HepG2 (cell line): Measurements from ENCODE around the gene USP5. TPM values are rescaled to one million over a fixed set of nuclear protein-coding genes. Genes with fewer than 3 reads are reported as not detected.

Source experiments
- ATAC-seq: fragments of 200-7000 bp; cut with Tn5 transposase; 3 replicates; pipeline ENCODE4 v1.9.1; 2020; ENCODE audit warnings: mild to moderate bottlenecking, moderate library complexity
- BruUV-seq: library from RNA; stranded (reverse); fragments of 400-500 nt; replicated peaks from 2 replicates; lab custom pipeline; 2021; lab: Mats Ljungman, UMichigan
- CTCF ChIA-PET: fragments of 300-600 bp; formaldehyde crosslinking; extraction: SDS; loops from one replicate; lab custom pipeline; 2021; ENCODE audit warnings: low total read pairs, inconsistent platforms, low intra/inter-chr PET ratio; lab: Yijun Ruan, JAX
- POLR2A ChIA-PET: fragments of 350-600 bp; sonication (Branson Sonifier 250); formaldehyde crosslinking; loops from one replicate; lab custom pipeline; 2020; ENCODE audit warnings: antibody characterized with exemption, inconsistent platforms; lab: Yijun Ruan, JAX
- DNase-seq: peaks from one replicate; pipeline ENCODE4 v3.0.0-alpha.2; 2015; ENCODE audit warnings: low spot score
- FAIRE-seq: peaks from 3 replicates; lab custom pipeline; 2011; peaks lifted over from hg19 to GRCh38; lab: Jason Lieb, UNC
- H2AFZ ChIP-seq: one replicate; pipeline ENCODE4 v1.6.1; 2011; ENCODE audit warnings: low read length, inconsistent platforms
- H3K27ac ChIP-seq: fragments of 300-600 bp; 3 replicates; pipeline ENCODE4 v1.8.0; 2011; ENCODE audit warnings: mixed run types, mild to moderate bottlenecking, mixed read lengths, low read length, inconsistent platforms; ENCODE audit not compliant: insufficient read depth; ENCODE audit errors: extremely low read length
- H3K27me3 ChIP-seq, 2 experiments: fragments of 200-600 bp in 1 of 2; 2 replicates in 1 of 2; 3 replicates in 1 of 2; pipeline versions ENCODE4 v1.6.0 to v1.8.0; 2011; ENCODE audit warnings: low read length in 2 of 2, mild to moderate bottlenecking in 2 of 2, moderate library complexity in 2 of 2, inconsistent platforms in 1 of 2; ENCODE audit not compliant: insufficient read depth in 2 of 2, control insufficient read depth in 1 of 2
- H3K36me3 ChIP-seq, 2 experiments: fragments of 200-600 bp in 1 of 2; replicated peaks in 1 of 2; 2 replicates in 1 of 2; 3 replicates in 1 of 2; pipeline versions ENCODE4 v1.5.1 to v1.8.0; 2011; ENCODE audit warnings: low read length in 2 of 2, inconsistent platforms in 1 of 2; ENCODE audit not compliant: insufficient read depth in 2 of 2, control insufficient read depth in 1 of 2
- H3K4me1 ChIP-seq: 2 replicates; pipeline ENCODE4 v1.5.1; 2012; ENCODE audit warnings: low read length, inconsistent platforms; ENCODE audit not compliant: insufficient read depth
- H3K4me2 ChIP-seq: 2 replicates; pipeline ENCODE4 v1.6.0; 2011; ENCODE audit warnings: low read depth, low read length, inconsistent platforms
- H3K4me3 ChIP-seq, 3 experiments: fragments of 200-600 bp in 1 of 3; sonication (generic), shearing (Covaris generic) in 1 of 3; replicated peaks in 1 of 3; 2 replicates each; pipeline ENCODE4 v1.5.1; 2011 to 2016; ENCODE audit warnings: low read length in 3 of 3, inconsistent platforms in 2 of 3, low read depth in 2 of 3, mild to moderate bottlenecking in 2 of 3, control low read depth in 1 of 3, mixed read lengths in 1 of 3; ENCODE audit not compliant: insufficient read depth in 1 of 3
- H3K79me2 ChIP-seq: one replicate; pipeline ENCODE4 v1.6.1; 2011; ENCODE audit warnings: low read length, inconsistent platforms; ENCODE audit not compliant: insufficient read depth
- H3K9ac ChIP-seq: 2 replicates; pipeline ENCODE4 v1.6.0; 2011; ENCODE audit warnings: mild to moderate bottlenecking, low read depth, low read length, inconsistent platforms; ENCODE audit not compliant: insufficient read depth
- H3K9me3 ChIP-seq: 2 replicates; pipeline ENCODE4 v1.5.1; 2012; ENCODE audit warnings: mild to moderate bottlenecking, low read length
- H4K20me1 ChIP-seq: 2 replicates; pipeline ENCODE4 v1.6.0; 2011; ENCODE audit warnings: inconsistent platforms, mild to moderate bottlenecking, low read length, moderate library complexity; ENCODE audit not compliant: insufficient read depth
- ASH2L ChIP-seq: fragments of 300-600, 200-600 bp; sonication (generic); IDR thresholded peaks from 2 replicates; pipeline ENCODE4 v1.7.0; 2017; ENCODE audit warnings: low read depth, mild to moderate bottlenecking, moderate library complexity, mixed read lengths, low read length; ENCODE audit not compliant: insufficient read length
- HES4 ChIP-seq: sonication (generic); formaldehyde crosslinking; IDR thresholded peaks from 2 replicates; pipeline ENCODE4 v1.9.0; 2021; ENCODE audit warnings: mild to moderate bottlenecking, missing genetic modification reagents, borderline replicate concordance
- KAT8 ChIP-seq: IDR thresholded peaks from 2 replicates; pipeline ENCODE4 v1.6.1; 2016; ENCODE audit warnings: missing genetic modification reagents, missing compliant biosample characterization
- KLF12 ChIP-seq: sonication (generic); formaldehyde crosslinking; IDR thresholded peaks from 2 replicates; pipeline ENCODE4 v1.4.0; 2020; ENCODE audit warnings: missing genetic modification reagents, borderline replicate concordance
- NKX3-1 ChIP-seq: sonication (generic); formaldehyde crosslinking; IDR thresholded peaks from 2 replicates; pipeline ENCODE4 v1.5.0; 2020; ENCODE audit warnings: missing genetic modification reagents
- NONO ChIP-seq, 2 experiments: fragments of 450-650 bp in 1 of 2; sonication (generic) in 1 of 2; formaldehyde crosslinking in 1 of 2; IDR thresholded peaks in 1 of 2; conservative IDR thresholded peaks in 1 of 2; 2 replicates each; pipeline versions ENCODE4 v1.6.1 to v1.8.0; 2017 to 2022; ENCODE audit warnings: mild to moderate bottlenecking in 1 of 2, missing genetic modification reagents in 1 of 2, moderate library complexity in 1 of 2
- RARA ChIP-seq: IDR thresholded peaks from 2 replicates; pipeline ENCODE4 v1.6.1; 2016; ENCODE audit warnings: missing genetic modification reagents, missing compliant biosample characterization
- SP1 ChIP-seq, 2 experiments: fragments of 450-650 bp in 1 of 2; sonication (generic) in 1 of 2; formaldehyde crosslinking in 1 of 2; IDR thresholded peaks; 2 replicates each; pipeline versions ENCODE4 v1.4.0 to v1.6.1; 2016 to 2020; ENCODE audit warnings: missing genetic modification reagents in 1 of 2
- TBX2 ChIP-seq: sonication (generic); formaldehyde crosslinking; IDR thresholded peaks from 2 replicates; pipeline ENCODE4 v1.5.0; 2020; ENCODE audit warnings: missing genetic modification reagents, mild to moderate bottlenecking, borderline replicate concordance
- TMF1 ChIP-seq: sonication (generic); formaldehyde crosslinking; IDR thresholded peaks from 2 replicates; pipeline ENCODE4 v1.8.1; 2022; ENCODE audit warnings: low read depth, missing genetic modification reagents
- ZNF121 ChIP-seq: sonication (generic); formaldehyde crosslinking; IDR thresholded peaks from 2 replicates; pipeline ENCODE4 v1.5.0; 2020; ENCODE audit warnings: mild to moderate bottlenecking, missing genetic modification reagents
- ZNF282 ChIP-seq: fragments of 450-650 bp; IDR thresholded peaks from 2 replicates; pipeline ENCODE4 v1.6.1; 2018; ENCODE audit not compliant: partially characterized antibody
- ZNF468 ChIP-seq: sonication (generic); formaldehyde crosslinking; IDR thresholded peaks from 2 replicates; pipeline ENCODE4 v1.8.0; 2022; ENCODE audit warnings: mild to moderate bottlenecking, moderate library complexity, missing genetic modification reagents
- WGBS: methylation state at CpG from one replicate; pipeline ENCODE4 v1.1.6; 2017; ENCODE audit warnings: low lambda C conversion rate; 5-methylcytosine and 5-hydroxymethylcytosine counted together
- in situ Hi-C: cut with HindIII; loops from 2 replicates; pipeline ENCODE4 v1.10.0; 2017; ENCODE audit warnings: low pct_unique_long_range_greater_than_20kb; ENCODE audit not compliant: extremely low pct_ligation_motif_present
- intact Hi-C: fragments of 100-400 bp; cut with micrococcal nuclease; formaldehyde crosslinking; loops from one replicate; pipeline ENCODE4 v1.10.0; 2022; ENCODE audit not compliant: unreplicated experiment
- polyA plus RNA-seq, 8 experiments: library from polyadenylated mRNA; depleted of rRNA in 3 of 8; stranded (reverse) in 7 of 8; unstranded in 1 of 8; fragments of >200 nt; fragmentation: Illumina TruSeq in 4 of 8; extraction: Trizol in 4 of 8; gene quantifications; 2 replicates each; pipeline versions ENCODE4 v1.2.1 to v1.2.3, GENCODE V29; 2011 to 2016; ENCODE audit warnings: low read depth in 4 of 8, missing spikeins in 1 of 8, mixed read lengths in 1 of 8; ENCODE audit not compliant: insufficient read depth in 1 of 8
- total RNA-seq, 5 experiments: library from RNA; depleted of rRNA; stranded (reverse); fragments of >200 nt; fragmentation: Illumina TruSeq; extraction: Trizol; gene quantifications; 2 replicates each; pipeline ENCODE4 v1.2.3, GENCODE V29; 2016; ENCODE audit warnings: low read depth in 1 of 5
- TF ChIP-seq, protein P1 (sequence below): sonication (generic); formaldehyde crosslinking; IDR thresholded peaks from 2 replicates; pipeline ENCODE4 v1.4.0; 2020; ENCODE audit warnings: mild to moderate bottlenecking, missing genetic modification reagents
- TF ChIP-seq, protein P2 (sequence below): sonication (generic); formaldehyde crosslinking; IDR thresholded peaks from 2 replicates; pipeline ENCODE4 v1.4.0; 2020; ENCODE audit warnings: missing genetic modification reagents
- TF ChIP-seq, protein P3 (sequence below): sonication (generic); formaldehyde crosslinking; IDR thresholded peaks from 2 replicates; pipeline ENCODE4 v1.4.0; 2020; ENCODE audit warnings: missing genetic modification reagents

Gene USP5
- total and polyA plus RNA-seq, 2 of the 13 experiments (the other 11 are each of a cell fraction or from before 2014, with no cell fraction given), result 39.6 to 56.0 TPM

DNA sequence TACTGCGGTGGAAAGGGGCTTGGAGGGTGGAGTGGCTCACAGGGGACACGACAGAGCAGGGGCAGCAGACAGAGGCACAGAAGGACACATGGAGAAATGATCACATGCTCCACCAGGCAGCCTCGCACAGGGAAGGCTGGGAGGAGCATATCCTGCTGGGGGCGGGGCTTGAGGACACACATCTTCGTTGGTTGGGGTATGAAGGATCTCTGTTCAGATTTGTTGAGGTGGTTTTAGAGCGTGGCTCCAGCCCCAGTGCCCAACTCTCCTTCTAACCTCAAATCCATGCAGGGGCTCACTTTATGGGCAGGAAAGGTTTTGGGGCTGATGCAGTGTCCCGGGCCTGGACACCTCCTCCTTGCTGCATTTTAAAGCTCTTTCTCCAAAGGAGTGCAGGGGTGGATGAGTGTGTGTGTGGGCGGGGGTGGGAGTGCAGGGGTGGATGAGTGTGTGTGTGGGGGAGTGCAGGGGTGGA is 24.5 kb upstream of the USP5 start:
- Histone ChIP-seq H3K4me2 (peak overlapping the region; percentile 65), H3K4me1 (peaks cover 24% of the 10 kb centered on the region), H3K9me3 (no peaks in the 10 kb centered on the region), H2AFZ (no peak overlapping the region), H3K4me3 (peak overlapping the region in 1 of 3 experiments; percentile 11; a peak in 1 of 6 replicates), H3K27me3 (no peaks in the 10 kb centered on the region), H3K79me2 (peaks cover 16% of the 10 kb centered on the region), H3K9ac (0 out of 2 replicates have a peak overlapping the region, but pooled peaks have one; percentile 0), H4K20me1 (no peaks in the 10 kb centered on the region), H3K27ac (no peak overlapping the region), H3K36me3 (peaks cover 9 to 14% of the 10 kb centered on the region in 2 experiments; a peak in 4 of 5 replicates)
- intact Hi-C loops (loop anchor here (10.0 kb wide), 1 partner anchor 213 kb away; no protein-coding TSS in a partner anchor), in situ Hi-C loops (loop anchor here (5.0 kb wide), 1 partner anchor 75 kb away; the partner anchor contains the start of gene MLF2)
- 38% methylated on average over 5 of the region's 8 CpGs for WGBS
- peak; percentile 67 for DNase-seq
- BruUV-seq, result TSS peak; percentile 14
- ChIA-PET CTCF (interaction anchor here (0.8 kb wide), 1 partner anchor 91 kb away, joined by 3 read pairs; no protein-coding TSS in a partner anchor), POLR2A (interaction anchor here (1.5 to 4.7 kb wide), 5 partner anchors 25 to 104 kb away, joined by 3 to 20 read pairs (median 15); partner anchors contain the start of genes CDCA3, COPS7A, MLF2 and PTMS)
- peak; percentile 85 for FAIRE-seq
- peak; percentile 24 for ATAC-seq
- TF ChIP-seq, protein P1, sequence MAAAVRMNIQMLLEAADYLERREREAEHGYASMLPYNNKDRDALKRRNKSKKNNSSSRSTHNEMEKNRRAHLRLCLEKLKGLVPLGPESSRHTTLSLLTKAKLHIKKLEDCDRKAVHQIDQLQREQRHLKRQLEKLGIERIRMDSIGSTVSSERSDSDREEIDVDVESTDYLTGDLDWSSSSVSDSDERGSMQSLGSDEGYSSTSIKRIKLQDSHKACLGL (CRISPR knock-in tag), result no peak
- TF ChIP-seq ZNF121 (CRISPR knock-in tag), result no peak
- TF ChIP-seq, protein P2, sequence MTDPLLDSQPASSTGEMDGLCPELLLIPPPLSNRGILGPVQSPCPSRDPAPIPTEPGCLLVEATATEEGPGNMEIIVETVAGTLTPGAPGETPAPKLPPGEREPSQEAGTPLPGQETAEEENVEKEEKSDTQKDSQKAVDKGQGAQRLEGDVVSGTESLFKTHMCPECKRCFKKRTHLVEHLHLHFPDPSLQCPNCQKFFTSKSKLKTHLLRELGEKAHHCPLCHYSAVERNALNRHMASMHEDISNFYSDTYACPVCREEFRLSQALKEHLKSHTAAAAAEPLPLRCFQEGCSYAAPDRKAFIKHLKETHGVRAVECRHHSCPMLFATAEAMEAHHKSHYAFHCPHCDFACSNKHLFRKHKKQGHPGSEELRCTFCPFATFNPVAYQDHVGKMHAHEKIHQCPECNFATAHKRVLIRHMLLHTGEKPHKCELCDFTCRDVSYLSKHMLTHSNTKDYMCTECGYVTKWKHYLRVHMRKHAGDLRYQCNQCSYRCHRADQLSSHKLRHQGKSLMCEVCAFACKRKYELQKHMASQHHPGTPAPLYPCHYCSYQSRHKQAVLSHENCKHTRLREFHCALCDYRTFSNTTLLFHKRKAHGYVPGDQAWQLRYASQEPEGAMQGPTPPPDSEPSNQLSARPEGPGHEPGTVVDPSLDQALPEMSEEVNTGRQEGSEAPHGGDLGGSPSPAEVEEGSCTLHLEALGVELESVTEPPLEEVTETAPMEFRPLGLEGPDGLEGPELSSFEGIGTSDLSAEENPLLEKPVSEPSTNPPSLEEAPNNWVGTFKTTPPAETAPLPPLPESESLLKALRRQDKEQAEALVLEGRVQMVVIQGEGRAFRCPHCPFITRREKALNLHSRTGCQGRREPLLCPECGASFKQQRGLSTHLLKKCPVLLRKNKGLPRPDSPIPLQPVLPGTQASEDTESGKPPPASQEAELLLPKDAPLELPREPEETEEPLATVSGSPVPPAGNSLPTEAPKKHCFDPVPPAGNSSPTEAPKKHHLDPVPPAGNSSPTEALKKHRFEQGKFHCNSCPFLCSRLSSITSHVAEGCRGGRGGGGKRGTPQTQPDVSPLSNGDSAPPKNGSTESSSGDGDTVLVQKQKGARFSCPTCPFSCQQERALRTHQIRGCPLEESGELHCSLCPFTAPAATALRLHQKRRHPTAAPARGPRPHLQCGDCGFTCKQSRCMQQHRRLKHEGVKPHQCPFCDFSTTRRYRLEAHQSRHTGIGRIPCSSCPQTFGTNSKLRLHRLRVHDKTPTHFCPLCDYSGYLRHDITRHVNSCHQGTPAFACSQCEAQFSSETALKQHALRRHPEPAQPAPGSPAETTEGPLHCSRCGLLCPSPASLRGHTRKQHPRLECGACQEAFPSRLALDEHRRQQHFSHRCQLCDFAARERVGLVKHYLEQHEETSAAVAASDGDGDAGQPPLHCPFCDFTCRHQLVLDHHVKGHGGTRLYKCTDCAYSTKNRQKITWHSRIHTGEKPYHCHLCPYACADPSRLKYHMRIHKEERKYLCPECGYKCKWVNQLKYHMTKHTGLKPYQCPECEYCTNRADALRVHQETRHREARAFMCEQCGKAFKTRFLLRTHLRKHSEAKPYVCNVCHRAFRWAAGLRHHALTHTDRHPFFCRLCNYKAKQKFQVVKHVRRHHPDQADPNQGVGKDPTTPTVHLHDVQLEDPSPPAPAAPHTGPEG (CRISPR knock-in tag), result no peak
- TF ChIP-seq SP1 (IDR thresholded peaks at IDR 0.05), result no peak
- TF ChIP-seq SP1 (CRISPR knock-in tag; IDR thresholded peaks at IDR 0.05), result peak; percentile 25; the same call in 1 of the 2 replicates
- no peak for TF ChIP-seq RARA (CRISPR knock-in tag)
- TF ChIP-seq KLF12 (CRISPR knock-in tag), result no peak
- TF ChIP-seq KAT8 (CRISPR knock-in tag), result no peak
- no peak for TF ChIP-seq ZNF468
- TF ChIP-seq HES4 (CRISPR knock-in tag), result no peak
- no peak for TF ChIP-seq NONO (IDR thresholded peaks at IDR 0.05)
- TF ChIP-seq NONO (CRISPR knock-in tag; conservative IDR thresholded peaks at IDR 0.05), result no peak
- 0 out of 2 replicates have a peak, but pooled peaks have one; percentile 31 for TF ChIP-seq TBX2 (CRISPR knock-in tag)
- TF ChIP-seq ZNF282, result no peak
- TF ChIP-seq, protein P3, sequence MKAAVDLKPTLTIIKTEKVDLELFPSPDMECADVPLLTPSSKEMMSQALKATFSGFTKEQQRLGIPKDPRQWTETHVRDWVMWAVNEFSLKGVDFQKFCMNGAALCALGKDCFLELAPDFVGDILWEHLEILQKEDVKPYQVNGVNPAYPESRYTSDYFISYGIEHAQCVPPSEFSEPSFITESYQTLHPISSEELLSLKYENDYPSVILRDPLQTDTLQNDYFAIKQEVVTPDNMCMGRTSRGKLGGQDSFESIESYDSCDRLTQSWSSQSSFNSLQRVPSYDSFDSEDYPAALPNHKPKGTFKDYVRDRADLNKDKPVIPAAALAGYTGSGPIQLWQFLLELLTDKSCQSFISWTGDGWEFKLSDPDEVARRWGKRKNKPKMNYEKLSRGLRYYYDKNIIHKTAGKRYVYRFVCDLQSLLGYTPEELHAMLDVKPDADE, result no peak
- TF ChIP-seq NKX3-1 (CRISPR knock-in tag), result no peak
- no peak for TF ChIP-seq TMF1
- TF ChIP-seq ASH2L, result no peak
